Natural killer cell treated with Interleukin-12 subunit alpha and Interleukin-12 subunit beta and Interleukin-15 and Interleukin-18, amount 100 ng/mL, for 72 hours (primary cell): ENCODE data around the gene LIMCH1. TPM values are rescaled to one million over a fixed set of nuclear protein-coding genes. Genes with fewer than 3 reads are reported as not detected.
"Not testable (repeated sequence)": the region's sequence is repeated elsewhere in the genome, so short reads cannot be mapped to it uniquely, and the experiment has no call there.

Experiments
- ATAC-seq, 2 donors: fragments of 150-1000 bp; cut with Tn5 transposase in 1 of 2; sonication (Bioruptor Pico), chemical (Tn5 transposase) in 1 of 2; 2 replicates each; pipeline ENCODE4 v1.10.0; 2021
- DNase-seq: peaks from one replicate; pipeline ENCODE4 v3.0.0; 2022; ENCODE audit warnings: low spot score
- H3K27ac Mint-ChIP-seq, 2 donors: 1 replicate in 1 of 2; 2 replicates in 1 of 2; pipeline ENCODE4 v1.8.0; 2022; ENCODE audit warnings: mixed read lengths in 2 of 2, mild to moderate bottlenecking in 1 of 2, moderate library complexity in 1 of 2
- H3K27me3 Mint-ChIP-seq, 2 donors: 1 replicate in 1 of 2; 2 replicates in 1 of 2; pipeline ENCODE4 v1.8.0; 2022; ENCODE audit warnings: mixed read lengths in 2 of 2
- H3K36me3 Mint-ChIP-seq: one replicate; pipeline ENCODE4 v1.8.0; 2022; ENCODE audit warnings: mixed read lengths
- H3K4me1 Mint-ChIP-seq, 2 donors: 1 replicate in 1 of 2; 2 replicates in 1 of 2; pipeline ENCODE4 v1.8.0; 2022; ENCODE audit warnings: low read depth in 2 of 2, mixed read lengths in 2 of 2, mild to moderate bottlenecking in 1 of 2
- H3K4me3 Mint-ChIP-seq: one replicate; pipeline ENCODE4 v1.8.0; 2022; ENCODE audit warnings: mixed read lengths
- H3K9me3 Mint-ChIP-seq: 2 replicates; pipeline ENCODE4 v1.8.0; 2022; ENCODE audit warnings: mixed read lengths
- total RNA-seq, 2 donors: library from RNA; stranded (reverse); gene quantifications; one replicate each; pipeline ENCODE4 v1.2.3, GENCODE V29; 2022

The LIMCH1 gene
- total RNA-seq, 2 donors from 2014 or later, result not detected

DNA sequence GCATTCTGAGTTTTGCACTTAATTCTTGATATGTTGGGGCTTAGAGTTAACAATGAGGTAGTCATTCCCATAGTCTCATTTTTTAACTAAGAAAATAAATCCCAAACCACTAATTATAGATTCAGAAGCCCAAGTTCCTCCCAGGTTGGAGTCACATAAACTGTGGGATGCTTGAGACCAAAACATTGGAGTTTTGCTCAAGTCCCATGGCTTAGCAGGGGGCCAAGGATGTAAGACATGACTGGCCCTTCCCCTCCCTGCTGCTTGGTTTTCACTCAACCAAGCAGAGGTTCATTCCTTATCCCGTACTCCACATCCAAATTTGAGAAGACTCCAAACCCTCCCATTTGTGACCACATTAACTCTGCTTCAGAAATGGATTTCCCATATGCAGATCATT is 101.3 kb downstream of the LIMCH1 start:
- H3K9me3 Mint-ChIP-seq, result no peaks in the 10 kb centered on the region
- no peak for DNase-seq
- no peak for ATAC-seq
- no peaks in the 10 kb centered on the region for H3K4me1 Mint-ChIP-seq
- H3K36me3 Mint-ChIP-seq, result no peaks in the 10 kb centered on the region
- no peak overlapping the region for H3K4me3 Mint-ChIP-seq
- peaks cover 3 to 9% of the 10 kb centered on the region in 2 donors for H3K27me3 Mint-ChIP-seq
- H3K27ac Mint-ChIP-seq, result no peak overlapping the region

DNA sequence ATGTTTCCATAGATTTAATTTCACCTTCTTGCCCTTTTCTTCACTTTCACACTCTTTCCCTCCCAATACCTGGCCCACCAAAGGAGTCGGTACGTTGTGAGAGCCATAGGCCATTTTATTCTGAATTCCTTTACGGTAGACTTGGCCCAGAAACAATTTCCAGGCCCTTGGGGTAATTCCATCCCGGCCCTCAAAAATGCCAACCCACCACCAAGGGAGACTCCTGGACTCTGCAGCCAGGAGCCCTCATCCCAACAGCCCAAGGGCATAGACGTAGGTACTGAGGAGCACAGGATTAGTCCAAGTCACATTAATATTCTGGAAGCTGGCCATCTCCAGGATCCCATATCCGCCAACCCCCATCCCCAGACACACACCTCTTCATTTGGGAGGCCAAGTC is 102.9 kb downstream of the LIMCH1 start:
- no peak for DNase-seq
- Mint-ChIP-seq H3K27me3 (peaks cover 17 to 21% of the 10 kb centered on the region in 2 donors), H3K4me1 (no peaks in the 10 kb centered on the region), H3K4me3 (no peak overlapping the region), H3K9me3 (no peaks in the 10 kb centered on the region), H3K36me3 (no peaks in the 10 kb centered on the region), H3K27ac (no peak overlapping the region)
- no peak for ATAC-seq

DNA sequence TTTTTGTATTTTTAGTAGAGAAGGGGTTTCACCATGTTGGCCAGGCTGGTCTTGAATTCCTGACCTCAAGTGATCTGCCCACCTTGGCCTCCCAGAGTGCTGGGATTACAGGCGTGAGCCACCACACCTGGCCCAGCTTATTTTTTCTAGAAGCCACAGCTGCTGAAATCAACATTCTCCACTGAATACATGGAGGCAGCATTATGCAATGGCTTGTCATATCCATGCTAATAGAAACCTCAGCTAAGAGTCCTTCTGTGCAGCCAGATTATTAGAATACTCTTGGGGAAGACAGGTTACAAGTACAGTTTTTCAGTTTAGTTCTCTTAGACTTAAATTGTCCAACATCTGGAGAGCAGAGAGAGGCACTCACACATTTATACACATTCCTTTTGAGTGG is 104.8 kb downstream of the LIMCH1 start:
- not testable (repeated sequence) for ATAC-seq, H3K9me3 Mint-ChIP-seq, H3K4me3 Mint-ChIP-seq, H3K27ac Mint-ChIP-seq, H3K36me3 Mint-ChIP-seq, H3K4me1 Mint-ChIP-seq, DNase-seq
- H3K27me3 Mint-ChIP-seq, result peaks cover 20 to 21% of the 10 kb centered on the region in 2 donors

DNA sequence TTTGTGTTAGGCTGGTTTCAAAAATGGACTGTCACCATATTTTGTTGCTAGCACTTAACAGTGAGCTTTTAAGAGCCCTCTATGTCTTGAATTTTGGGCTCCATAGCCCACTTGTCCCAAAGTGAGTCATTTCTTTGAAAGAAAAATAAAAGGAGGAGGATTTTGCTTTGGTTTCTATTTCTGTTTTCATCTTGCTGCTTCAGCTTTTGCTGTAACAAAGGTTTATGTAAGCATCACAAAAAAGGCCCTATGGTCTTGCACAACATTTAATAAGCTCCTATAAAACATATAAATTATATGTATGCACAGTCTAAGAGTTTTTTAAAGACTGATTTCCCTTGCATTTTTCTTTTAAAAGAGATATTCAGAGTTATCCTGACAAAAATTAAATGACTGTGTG is 105.4 kb downstream of the LIMCH1 start:
- no peaks in the 10 kb centered on the region for H3K36me3 Mint-ChIP-seq
- DNase-seq, result no peak
- H3K27me3 Mint-ChIP-seq, result peaks cover 18 to 21% of the 10 kb centered on the region in 2 donors
- no peak for ATAC-seq
- H3K9me3 Mint-ChIP-seq, result no peaks in the 10 kb centered on the region
- no peak overlapping the region for H3K4me3 Mint-ChIP-seq
- no peak overlapping the region for H3K27ac Mint-ChIP-seq
- no peaks in the 10 kb centered on the region for H3K4me1 Mint-ChIP-seq

DNA sequence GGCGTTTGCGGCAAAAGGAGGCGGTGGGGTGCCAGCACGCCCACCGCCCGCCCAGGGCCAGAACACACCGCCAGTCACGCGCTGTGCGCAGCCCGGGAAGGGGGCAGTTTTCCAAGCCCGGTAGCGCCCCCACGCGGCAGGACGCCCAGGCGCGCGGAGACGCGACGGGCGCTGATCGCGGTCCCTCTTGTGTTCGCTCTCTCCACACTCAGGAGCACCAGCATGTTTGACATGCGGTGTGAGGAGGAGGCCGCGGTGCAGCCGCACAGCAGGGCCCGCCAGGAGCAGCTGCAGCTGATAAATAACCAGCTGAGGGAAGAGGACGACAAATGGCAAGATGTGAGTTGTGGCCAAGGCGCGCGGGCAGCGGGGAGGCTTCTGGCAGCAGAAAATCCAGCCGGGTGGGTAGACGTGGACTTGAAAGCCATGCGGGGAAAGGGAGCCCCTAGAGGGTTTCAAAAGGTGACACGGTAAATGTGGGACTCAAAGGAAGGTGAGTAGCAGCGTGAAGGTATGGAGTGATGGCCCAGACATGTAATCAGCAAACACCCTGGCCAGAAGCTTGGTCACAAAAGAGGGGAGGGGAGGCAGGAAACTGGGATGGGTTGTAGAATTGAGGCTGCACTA is 106.4 kb downstream of the LIMCH1 start:
- ATAC-seq (no peak), DNase-seq (no peak)
- Mint-ChIP-seq H3K4me1 (no peaks in the 10 kb centered on the region), H3K9me3 (no peaks in the 10 kb centered on the region), H3K4me3 (no peak overlapping the region), H3K27ac (no peak overlapping the region), H3K36me3 (no peaks in the 10 kb centered on the region), H3K27me3 (peaks cover 18 to 21% of the 10 kb centered on the region in 2 donors)

DNA sequence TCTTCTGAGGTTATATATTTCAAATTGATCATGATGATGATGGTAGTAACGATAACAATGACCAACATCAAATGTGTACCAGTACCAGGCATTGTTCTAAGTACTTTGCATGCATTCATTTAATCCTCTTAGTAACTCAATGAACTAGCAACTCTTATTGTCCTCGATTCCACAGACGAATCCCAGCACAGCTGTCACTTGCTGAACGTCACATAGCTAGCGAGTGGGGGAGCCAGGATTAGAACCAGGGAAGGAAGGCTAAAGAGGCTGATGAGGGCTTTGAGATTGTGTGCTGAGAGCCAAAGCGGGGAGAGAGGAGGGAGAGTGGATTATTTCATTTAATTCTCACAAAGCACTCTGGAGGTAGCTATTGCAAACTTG is 106.9 kb downstream of the LIMCH1 start:
- peaks cover 18 to 21% of the 10 kb centered on the region in 2 donors for H3K27me3 Mint-ChIP-seq
- ATAC-seq (no peak), DNase-seq (no peak)
- no peak overlapping the region for H3K27ac Mint-ChIP-seq
- H3K36me3 Mint-ChIP-seq, result no peaks in the 10 kb centered on the region
- no peak overlapping the region for H3K4me3 Mint-ChIP-seq
- H3K4me1 Mint-ChIP-seq, result no peaks in the 10 kb centered on the region
- H3K9me3 Mint-ChIP-seq, result no peaks in the 10 kb centered on the region

DNA sequence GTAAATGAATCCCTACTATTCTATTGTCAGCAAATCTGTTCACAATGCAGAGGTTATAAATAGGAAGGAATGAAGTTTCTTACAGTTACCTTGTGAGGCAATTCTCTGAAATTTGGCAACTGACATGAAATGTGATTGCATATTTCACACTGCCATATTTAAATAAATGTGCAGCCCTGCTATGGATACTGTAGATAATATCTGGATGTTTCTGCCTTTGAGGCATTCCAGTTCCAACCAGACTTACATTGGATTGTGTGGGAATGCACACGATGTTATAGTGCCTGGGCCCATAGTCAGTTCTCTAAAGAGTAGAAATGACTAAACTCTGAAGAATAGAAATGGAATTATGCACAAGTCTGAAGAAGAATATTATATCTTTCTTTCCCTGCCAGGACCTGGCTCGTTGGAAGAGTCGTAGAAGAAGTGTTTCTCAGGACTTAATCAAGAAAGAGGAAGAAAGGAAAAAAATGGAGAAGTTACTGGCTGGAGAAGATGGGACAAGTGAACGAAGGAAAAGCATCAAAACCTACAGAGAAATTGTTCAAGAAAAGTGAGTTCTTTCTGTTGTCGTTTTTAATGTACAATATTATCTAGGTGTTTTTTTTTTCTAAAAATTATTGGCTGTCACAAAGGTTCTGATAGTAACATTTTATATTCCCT is 107.9 kb downstream of the LIMCH1 start:
- Mint-ChIP-seq H3K4me3 (no peak overlapping the region), H3K9me3 (no peaks in the 10 kb centered on the region)
- ATAC-seq, result no peak

DNA sequence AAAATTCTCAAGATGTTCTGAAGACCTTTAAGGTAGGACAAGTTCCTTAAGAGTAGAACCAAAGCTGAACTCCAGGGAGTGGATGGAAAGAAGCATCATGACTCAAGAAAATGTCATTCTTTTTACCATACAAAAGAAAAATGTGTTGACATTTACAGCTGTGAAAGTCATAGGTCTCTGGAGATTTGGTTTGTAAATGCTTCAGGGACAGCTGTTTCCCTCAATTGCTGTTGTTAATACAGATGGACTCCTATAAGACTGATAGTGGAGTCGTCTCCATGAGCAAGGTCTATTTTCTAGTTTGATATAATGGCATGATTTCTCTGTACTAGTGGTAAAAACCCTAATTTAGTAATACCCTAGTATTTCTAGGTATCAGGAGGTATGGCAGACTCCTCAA is 108.9 kb downstream of the LIMCH1 start:
- H3K4me3 Mint-ChIP-seq, result no peak overlapping the region
- peaks cover 18 to 21% of the 10 kb centered on the region in 2 donors for H3K27me3 Mint-ChIP-seq
- H3K9me3 Mint-ChIP-seq, result no peaks in the 10 kb centered on the region
- H3K4me1 Mint-ChIP-seq, result no peaks in the 10 kb centered on the region
- H3K36me3 Mint-ChIP-seq, result no peaks in the 10 kb centered on the region
- no peak for ATAC-seq
- no peak overlapping the region for H3K27ac Mint-ChIP-seq
- no peak for DNase-seq

More for the DNA sequence above, 107.9 kb downstream of the LIMCH1 start:
- Mint-ChIP-seq H3K27me3 (peaks cover 18 to 21% of the 10 kb centered on the region in 2 donors), H3K36me3 (no peaks in the 10 kb centered on the region), H3K4me1 (no peaks in the 10 kb centered on the region), H3K27ac (no peak overlapping the region)
- no peak for DNase-seq

DNA sequence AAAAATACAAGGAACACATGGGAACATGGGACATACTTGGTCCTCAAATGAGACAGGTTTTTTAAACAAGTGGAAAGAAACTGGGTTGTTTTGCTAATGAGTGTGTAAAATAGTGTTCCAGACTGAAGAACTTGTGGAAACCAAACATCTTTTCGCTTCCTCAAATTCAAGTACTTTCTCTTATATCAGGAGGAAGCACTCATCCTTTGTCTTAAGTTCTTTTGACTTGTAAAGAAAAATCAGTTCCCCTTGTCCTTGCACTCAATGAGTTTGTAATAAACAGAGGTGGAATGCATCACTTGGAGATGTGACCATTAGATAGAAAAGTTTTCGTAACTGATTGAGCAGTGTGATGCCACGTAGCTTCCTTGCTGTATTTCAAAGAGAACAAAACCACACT is 109.4 kb downstream of the LIMCH1 start:
- Mint-ChIP-seq H3K27ac (no peak overlapping the region), H3K27me3 (peaks cover 18 to 21% of the 10 kb centered on the region in 2 donors), H3K4me3 (no peak overlapping the region), H3K4me1 (no peaks in the 10 kb centered on the region), H3K9me3 (no peaks in the 10 kb centered on the region), H3K36me3 (no peaks in the 10 kb centered on the region)
- no peak for DNase-seq
- no peak for ATAC-seq

DNA sequence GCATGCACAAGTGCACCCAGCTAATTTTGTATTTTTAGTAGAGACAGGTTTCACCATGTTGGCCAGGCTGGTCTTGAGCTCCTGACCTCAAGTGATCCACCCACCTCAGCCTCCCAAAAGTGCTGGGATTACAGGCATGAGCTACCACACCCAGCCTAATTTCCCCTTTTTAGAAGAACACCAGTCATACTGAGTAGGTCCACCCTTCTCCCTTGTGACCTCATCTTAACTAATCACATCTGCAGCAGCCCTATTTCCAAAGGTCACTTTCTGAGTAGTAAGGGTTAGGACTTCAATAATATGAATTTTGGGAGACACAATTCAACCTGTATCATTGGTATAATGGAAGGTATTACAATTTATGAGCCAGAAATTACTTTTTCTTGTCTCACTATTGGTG is 113.2 kb downstream of the LIMCH1 start:
- H3K4me3 Mint-ChIP-seq, H3K36me3 Mint-ChIP-seq, H3K4me1 Mint-ChIP-seq, H3K27me3 Mint-ChIP-seq, H3K9me3 Mint-ChIP-seq, H3K27ac Mint-ChIP-seq, ATAC-seq, DNase-seq: not testable (repeated sequence)

DNA sequence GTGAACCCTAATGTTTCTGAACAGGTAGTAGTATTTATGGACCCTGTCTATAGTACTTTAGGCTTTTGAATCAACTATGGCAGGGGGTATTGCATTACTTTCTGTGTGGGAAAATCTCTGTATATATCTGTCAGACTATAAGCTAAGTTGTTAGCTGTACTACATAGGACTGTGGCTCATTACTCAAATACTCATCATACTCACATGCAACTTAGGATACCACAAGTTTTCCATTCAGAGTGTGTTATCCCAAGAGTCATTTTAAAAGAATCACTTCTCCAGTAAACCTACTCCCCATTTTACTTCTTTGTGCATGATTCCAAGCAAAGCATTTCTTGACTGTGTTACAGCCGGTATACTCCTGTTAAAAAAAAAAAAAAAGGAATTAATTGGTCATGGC is 115.0 kb downstream of the LIMCH1 start:
- no peak overlapping the region for H3K4me3 Mint-ChIP-seq
- H3K36me3 Mint-ChIP-seq, result no peaks in the 10 kb centered on the region
- no peaks in the 10 kb centered on the region for H3K9me3 Mint-ChIP-seq
- DNase-seq (no peak), ATAC-seq (no peak)
- no peak overlapping the region for H3K27ac Mint-ChIP-seq
- no peaks in the 10 kb centered on the region for H3K27me3 Mint-ChIP-seq
- no peaks in the 10 kb centered on the region for H3K4me1 Mint-ChIP-seq

DNA sequence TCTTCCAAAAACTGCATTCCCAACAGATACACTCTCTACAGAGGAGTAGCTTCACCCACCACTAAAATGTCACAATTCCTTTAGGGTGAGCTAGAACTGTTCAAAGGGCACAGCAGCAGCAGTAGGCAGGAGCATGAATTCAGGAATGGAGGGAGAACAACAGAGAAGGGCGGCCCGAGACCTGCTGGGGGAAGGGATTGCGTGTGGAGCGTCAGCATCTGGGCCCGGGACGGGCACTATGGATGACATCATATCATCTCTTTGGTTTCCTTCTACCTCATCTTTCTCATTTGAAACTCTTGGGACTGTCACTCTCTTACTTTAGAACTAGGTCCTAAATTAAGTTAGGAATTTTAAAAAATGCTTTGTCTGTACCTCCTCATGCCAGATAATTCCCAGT is 115.6 kb downstream of the LIMCH1 start:
- no peaks in the 10 kb centered on the region for H3K4me1 Mint-ChIP-seq
- H3K36me3 Mint-ChIP-seq, result no peaks in the 10 kb centered on the region
- DNase-seq, result no peak
- H3K27ac Mint-ChIP-seq, result no peak overlapping the region
- no peaks in the 10 kb centered on the region for H3K9me3 Mint-ChIP-seq
- no peaks in the 10 kb centered on the region for H3K27me3 Mint-ChIP-seq
- no peak for ATAC-seq
- H3K4me3 Mint-ChIP-seq, result no peak overlapping the region

DNA sequence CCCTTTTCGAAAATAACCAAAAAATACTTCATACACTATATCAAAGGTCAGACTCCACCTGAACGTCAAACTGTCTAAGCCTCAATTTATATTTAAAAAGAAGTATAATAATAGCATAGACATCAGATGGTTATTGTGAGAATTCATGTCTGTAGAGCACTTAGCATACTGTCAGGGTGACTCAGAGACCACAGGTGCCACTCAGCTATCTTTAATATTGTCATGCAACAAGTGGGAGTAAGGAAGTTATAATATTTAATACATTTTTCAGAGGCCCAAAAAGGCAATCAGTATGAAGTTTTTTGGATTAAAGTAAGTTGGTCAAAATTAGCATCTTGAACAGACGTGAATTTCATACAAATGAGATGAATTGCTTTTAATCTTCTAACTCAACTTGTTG is 117.2 kb downstream of the LIMCH1 start:
- H3K27ac Mint-ChIP-seq, result no peak overlapping the region
- ATAC-seq (no peak), DNase-seq (no peak)
- H3K4me1 Mint-ChIP-seq, result no peaks in the 10 kb centered on the region
- H3K36me3 Mint-ChIP-seq, result no peaks in the 10 kb centered on the region
- H3K4me3 Mint-ChIP-seq, result no peak overlapping the region
- no peaks in the 10 kb centered on the region for H3K9me3 Mint-ChIP-seq
- peaks cover 0 to under 1% of the 10 kb centered on the region in 2 donors for H3K27me3 Mint-ChIP-seq

DNA sequence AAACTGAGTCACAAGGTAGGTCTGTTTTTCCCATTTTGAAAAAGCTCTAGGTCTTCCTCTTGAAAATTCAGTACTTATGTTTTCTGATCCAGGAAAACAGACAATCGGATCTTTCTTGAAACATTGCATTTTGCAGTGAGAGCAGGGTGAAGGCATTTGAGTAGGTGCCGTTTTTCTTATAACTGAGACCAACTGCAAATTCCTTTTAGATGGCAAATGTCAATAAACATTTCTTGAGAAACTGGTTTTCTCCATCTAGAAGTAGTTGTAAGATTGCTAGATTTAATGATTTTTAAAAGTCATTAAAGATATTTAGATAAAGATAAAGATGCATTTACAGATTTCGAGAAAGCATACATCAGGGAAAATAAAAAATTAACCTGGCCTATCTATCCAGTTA is 118.1 kb downstream of the LIMCH1 start:
- no peaks in the 10 kb centered on the region for H3K4me1 Mint-ChIP-seq
- no peaks in the 10 kb centered on the region for H3K9me3 Mint-ChIP-seq
- H3K27ac Mint-ChIP-seq, result no peak overlapping the region
- H3K36me3 Mint-ChIP-seq, result no peaks in the 10 kb centered on the region
- no peak for DNase-seq
- peaks cover 6 to 8% of the 10 kb centered on the region in 2 donors for H3K27me3 Mint-ChIP-seq
- no peak for ATAC-seq
- no peak overlapping the region for H3K4me3 Mint-ChIP-seq
